RPMI8226 (cell line): ENCODE data around the gene GNPTG.
A peak's percentile ranks its signal among the peaks of the same experiment; 100 is the strongest.

ENCODE experiments used
- DNase-seq: peaks from one replicate; pipeline ENCODE4 v3.0.0-alpha.2; 2015

The GNPTG gene

GRCh38 chr16:1401758-1402154 lies 50.0 kb downstream of the GNPTG start:
- DNase-seq, result no peak

DNA sequence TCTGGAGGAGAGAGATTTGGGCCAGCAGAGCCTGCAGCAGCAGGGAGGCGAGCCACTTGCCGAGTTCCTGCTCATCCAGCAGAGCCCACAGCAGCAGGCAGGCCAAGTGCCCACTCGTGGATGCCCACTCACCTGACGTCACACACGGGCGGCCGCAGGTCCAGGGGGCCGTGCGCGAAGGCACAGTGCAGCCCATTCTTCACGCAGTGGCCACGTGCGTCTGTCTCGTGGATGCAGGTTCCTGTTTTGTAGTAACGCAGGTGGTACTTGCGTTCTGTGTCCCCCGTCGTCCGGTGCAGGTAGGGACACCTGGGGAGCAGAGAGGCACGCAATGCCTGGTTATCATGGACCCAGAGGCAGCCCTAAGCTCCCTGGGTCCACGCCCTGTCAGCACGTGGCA lies 51.3 kb downstream of the GNPTG start:
- DNase-seq, result no peak

DNA sequence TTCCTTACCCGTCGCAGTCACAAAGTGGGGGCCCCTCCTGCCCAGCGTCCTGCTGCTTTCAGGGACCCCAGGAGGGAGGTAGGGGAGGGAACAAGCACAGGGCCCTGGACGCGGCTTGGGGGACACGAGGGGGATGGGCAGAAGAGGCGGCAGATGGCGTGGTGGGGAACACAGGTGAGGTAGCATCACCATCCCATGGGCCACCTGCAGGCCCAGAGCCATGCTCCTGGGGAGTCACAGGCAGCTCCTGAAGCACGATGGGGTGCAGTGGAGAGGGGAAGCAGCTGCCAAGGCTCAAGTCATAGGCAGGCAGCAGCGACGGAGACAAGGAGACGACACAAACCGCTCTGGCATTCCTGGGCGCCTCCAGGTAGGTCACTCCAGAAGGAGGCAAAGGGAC lies 52.0 kb downstream of the GNPTG start:
- DNase-seq, result no peak

- DNase-seq, result no peak
Observed at GRCh38 chr16:1407753-1408152, 56.0 kb downstream of the GNPTG start.

DNA sequence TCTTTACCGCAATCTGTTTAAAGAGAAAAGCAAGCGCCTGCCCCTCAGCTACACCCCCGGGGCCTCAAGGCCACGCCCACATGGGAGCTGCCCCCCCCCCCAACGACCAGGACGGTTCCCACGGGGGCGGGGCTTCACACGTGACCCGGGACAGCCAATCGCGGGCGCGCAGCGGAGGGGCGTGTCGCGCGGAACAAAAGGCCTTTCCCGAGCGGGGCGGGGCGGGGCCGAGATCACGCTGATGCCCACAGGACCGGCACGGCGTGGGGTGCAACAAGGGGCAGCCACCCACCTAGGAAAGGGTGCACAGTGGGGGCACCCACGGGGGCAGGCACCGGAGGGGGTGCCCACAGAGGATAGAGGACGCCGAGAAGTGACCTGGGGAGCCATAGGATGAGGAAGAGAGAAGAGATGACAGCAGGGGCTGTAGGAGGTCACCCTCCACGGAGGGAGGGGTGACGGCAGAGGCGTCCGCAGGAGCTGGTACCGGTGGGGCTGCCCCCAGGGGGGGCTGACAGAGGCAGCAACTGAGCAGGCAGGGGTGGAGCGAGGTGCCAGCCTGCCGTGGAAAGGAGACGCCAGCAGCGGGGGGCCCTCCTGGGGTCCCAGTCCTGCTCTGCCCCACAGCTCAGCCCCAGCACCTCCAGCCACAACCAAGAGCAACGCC lies 56.6 kb downstream of the GNPTG start:
- DNase-seq, result peak; percentile 77

DNA sequence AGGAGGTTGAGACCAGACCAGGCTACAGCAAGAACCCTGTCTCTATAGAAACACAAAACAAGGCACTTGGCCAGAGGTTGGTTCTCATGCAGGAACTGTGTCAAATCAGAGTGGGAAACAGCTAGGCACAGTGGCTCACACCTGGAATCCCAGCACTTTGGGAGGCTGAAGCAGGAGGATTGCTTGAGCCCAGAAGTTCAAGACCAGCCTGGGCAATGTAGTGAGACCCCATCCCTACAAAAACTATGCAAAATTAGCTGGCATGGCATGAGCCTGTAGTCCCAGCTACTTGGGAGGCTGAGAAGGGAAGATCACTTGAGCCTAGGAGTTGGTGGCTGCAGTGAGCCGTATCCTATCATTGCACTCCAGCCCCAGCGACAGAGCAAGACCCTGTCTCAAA lies 61.1 kb downstream of the GNPTG start:
- no peak for DNase-seq
